Stimulated activated CD4-positive, alpha-beta T cell treated with anti-CD3 and anti-CD28 coated beads, TNF-alpha, amount 100 ng/mL, for 1 hour (primary cell): ENCODE data around the gene SLC16A3.

ENCODE experiments used
- DNase-seq, 3 donors: peaks; one replicate each; pipeline ENCODE4 v3.0.0-alpha.2; 2020; ENCODE audit warnings: low read depth in 3 of 3, low spot score in 1 of 3

Gene SLC16A3

GRCh38 chr17:82221341-82221902 lies 7.4 kb upstream of the SLC16A3 start:
- DNase-seq, result no peak

- no peak for DNase-seq
These were observed 6.0 kb upstream of the SLC16A3 start for GRCh38 chr17:82222816-82223215.

- no peak for DNase-seq
These were observed 5.3 kb upstream of the SLC16A3 start for GRCh38 chr17:82223517-82223916.

GRCh38 chr17:82224666-82225065 lies 4.2 kb upstream of the SLC16A3 start:
- no peak for DNase-seq

GRCh38 chr17:82225368-82226029 lies 3.3 kb upstream of the SLC16A3 start:
- no peak for DNase-seq

- DNase-seq, result no peak
These were observed 2.6 kb upstream of the SLC16A3 start for GRCh38 chr17:82226146-82226808.

- DNase-seq, result no peak
These were observed 1.8 kb upstream of the SLC16A3 start for GRCh38 chr17:82226809-82227628.

- no peak for DNase-seq
These were observed 1.1 kb upstream of the SLC16A3 start for GRCh38 chr17:82227629-82228277.

- no peak for DNase-seq
These were observed 482 bp upstream of the SLC16A3 start for GRCh38 chr17:82228278-82228841.

GRCh38 chr17:82229698-82230608 lies 1.1 kb downstream of the SLC16A3 start:
- DNase-seq, result no peak

- no peak for DNase-seq
These were observed 1.9 kb downstream of the SLC16A3 start for GRCh38 chr17:82230609-82231311.

- no peak for DNase-seq
These were observed 2.4 kb downstream of the SLC16A3 start for GRCh38 chr17:82231312-82231561.

GRCh38 chr17:82231562-82232321 lies 2.9 kb downstream of the SLC16A3 start:
- DNase-seq, result no peak

- DNase-seq, result no peak
These were observed 3.5 kb downstream of the SLC16A3 start for GRCh38 chr17:82232322-82232820.

GRCh38 chr17:82232876-82233785 lies 4.3 kb downstream of the SLC16A3 start:
- no peak for DNase-seq

- no peak for DNase-seq
These were observed 5.6 kb downstream of the SLC16A3 start for GRCh38 chr17:82234211-82235055.
